Muscle of leg (tissue), 9 donors: Measurements from ENCODE around the gene SDF2L1. TPM values are rescaled to one million over a fixed set of nuclear protein-coding genes. Genes with fewer than 3 reads are reported as not detected.

Experiments
- polyA plus RNA-seq, 8 donors: library from polyadenylated mRNA; unstranded; fragments of 120-200 nt; gene quantifications; one replicate each; pipeline versions ENCODE4 v1.2.1 to v1.2.3, GENCODE V29; 2013; ENCODE audit warnings: inconsistent platforms in 1 of 8, low replicate concordance in 1 of 8; ENCODE audit not compliant: insufficient read length in 8 of 8, insufficient read depth in 1 of 8
- total RNA-seq: library from RNA; stranded (reverse); fragments of 120-200 nt; gene quantifications from one replicate; pipeline ENCODE4 v1.2.4, GENCODE V29; 2013

SDF2L1 gene
- total and polyA plus RNA-seq, 9 donors, result 5.5 to 16.1 (median 10.3) TPM

Other genes starting within 250 kb of the SDF2L1 start
- 4.2 TPM for gene HIC2, start 224.9 kb upstream of the SDF2L1 start, total RNA-seq
- 1 to 10 TPM; 4.5 to 9.6 (median 5.8) TPM for gene HIC2, start 224.9 kb upstream of the SDF2L1 start, polyA plus RNA-seq
- 0.40 TPM for gene TMEM191C, start 174.9 kb upstream of the SDF2L1 start, total RNA-seq
- gene TMEM191C, start 174.9 kb upstream of the SDF2L1 start, polyA plus RNA-seq, result 1 to 10 TPM in 3 of 8 donors, under 1 TPM in 5; 0.39 to 1.5 (median 0.85) TPM
- gene RIMBP3C, start 90.8 kb upstream of the SDF2L1 start, total RNA-seq, result 0.40 TPM
- gene RIMBP3C, start 90.8 kb upstream of the SDF2L1 start, polyA plus RNA-seq, result 1 to 10 TPM in 1 of 8 donors, under 1 TPM in 7; 0.49 to 1.3 (median 0.66) TPM
- 28.2 TPM for gene UBE2L3, start 74.6 kb upstream of the SDF2L1 start, total RNA-seq
- gene UBE2L3, start 74.6 kb upstream of the SDF2L1 start, polyA plus RNA-seq, result 10 to 100 TPM; 38.1 to 46.2 (median 42.2) TPM
- gene YDJC, start 12.3 kb upstream of the SDF2L1 start, total RNA-seq, result 5.5 TPM
- gene YDJC, start 12.3 kb upstream of the SDF2L1 start, polyA plus RNA-seq, result 1 to 10 TPM; 4.2 to 8.5 (median 5.2) TPM
- gene CCDC116, start 9.5 kb upstream of the SDF2L1 start, total RNA-seq, result 0.27 TPM
- under 1 TPM; 0.09 to 0.53 (median 0.34) TPM for gene CCDC116, start 9.5 kb upstream of the SDF2L1 start, polyA plus RNA-seq
- gene PPIL2, start 23.7 kb downstream of the SDF2L1 start, total RNA-seq, result 18.4 TPM
- gene PPIL2, start 23.7 kb downstream of the SDF2L1 start, polyA plus RNA-seq, result 10 to 100 TPM; 27.1 to 32.8 (median 30.0) TPM
- gene YPEL1, start 93.5 kb downstream of the SDF2L1 start, total RNA-seq, result 18.8 TPM
- 10 to 100 TPM; 12.1 to 20.7 (median 17.2) TPM for gene YPEL1, start 93.5 kb downstream of the SDF2L1 start, polyA plus RNA-seq
- 92.8 TPM for gene MAPK1, start 225.3 kb downstream of the SDF2L1 start, total RNA-seq
- 100 to 1,000 TPM in 6 of 8 donors, 10 to 100 TPM in 2; 92.0 to 126 (median 113) TPM for gene MAPK1, start 225.3 kb downstream of the SDF2L1 start, polyA plus RNA-seq